ENCODE results near the gene CCNQ. TPM values are rescaled to one million over a fixed set of nuclear protein-coding genes. Genes with fewer than 3 reads are reported as not detected.
A peak's percentile ranks its signal among the peaks of the same experiment; 100 is the strongest.

CCNQ gene
- total RNA-seq, 1 experiment from 2014 or later: 20.3 TPM

GRCh38 chrX:153568451-153569011, 30.4 kb downstream of the CCNQ start:
- no peaks in the 10 kb centered on the region for H3K27me3 ChIP-seq (ENCODE audit: insufficient read depth, low read length)
- no peaks in the 10 kb centered on the region for H3K9me2 ChIP-seq (ENCODE audit: insufficient read depth)
- no peaks in the 10 kb centered on the region for H4K20me1 ChIP-seq (ENCODE audit: insufficient read depth)
- no peak overlapping the region for H2AFZ ChIP-seq (ENCODE audit: low read depth, low read length, poor library complexity, severe bottlenecking)
- TF ChIP-seq CTCF (IDR thresholded peaks at IDR 0.05 in 2 of 3, conservative IDR thresholded peaks at IDR 0.05 in 1 of 3; ENCODE audit: borderline replicate concordance in 1 of 3, insufficient read depth in 1 of 3, low read depth in 2 of 3, low read length in 2 of 3) (peak in 2 of 3 experiments; percentile 16 to 19; a peak in 1 of 6 replicates), ZFX (IDR thresholded peaks at IDR 0.05) (no peak), ELF1 (IDR thresholded peaks at IDR 0.05; ENCODE audit: borderline replicate concordance, low read depth) (no peak), FOSL1 (IDR thresholded peaks at IDR 0.05; ENCODE audit: low read depth) (no peak), POLR2A (IDR thresholded peaks at IDR 0.05; ENCODE audit: borderline replicate concordance, extremely low read depth, insufficient read depth, insufficient read length) (no peak), YY1 (IDR thresholded peaks at IDR 0.05; ENCODE audit: extremely low read depth, insufficient replicate concordance, low read depth, low read length) (no peak)
- no peak overlapping the region for H3K4me3 ChIP-seq (replicated peaks in 1 of 2; ENCODE audit: low read depth in 1 of 2, low read length in 2 of 2)
- H3K4me2 ChIP-seq (ENCODE audit: low read length): no peak overlapping the region
- ChIA-PET CTCF (no interaction called here), RAD21 (ENCODE audit: low non-redundant PET in 1 of 2, low total read pairs in 2 of 2, uncharacterized antibody in 2 of 2, unreplicated experiment in 2 of 2) (no interaction called here), POLR2A (no interaction called here)
- DNase-seq (ENCODE audit: low read depth, low spot score): no peak
- intact Hi-C loops (cut with micrococcal nuclease): no loop called here
- no peak overlapping the region for H3K9ac ChIP-seq (ENCODE audit: low read length)
- BruUV-seq (replicated peaks): no TSS peak
- no peak overlapping the region for H3K27ac ChIP-seq (ENCODE audit: low read depth, low read length)
- peak; percentile 76 for ATAC-seq
- H3K36me3 ChIP-seq (ENCODE audit: control insufficient read depth in 1 of 2, insufficient read depth in 2 of 2, low read length in 2 of 2): no peaks in the 10 kb centered on the region
- H3K4me1 ChIP-seq (ENCODE audit: control insufficient read depth in 1 of 2, insufficient read depth in 2 of 2, low read length in 2 of 2): peaks cover 0 to 4% of the 10 kb centered on the region in 2 experiments; a peak in 1 of 4 replicates
- H3K79me2 ChIP-seq (ENCODE audit: insufficient read depth, low read length): no peaks in the 10 kb centered on the region
- no peaks in the 10 kb centered on the region for H3K9me3 ChIP-seq (ENCODE audit: control insufficient read depth in 1 of 2, insufficient read depth in 1 of 2, low read depth in 1 of 2, low read length in 2 of 2)

GRCh38 chrX:153565996-153566580, 32.9 kb downstream of the CCNQ start:
- DNase-seq (ENCODE audit: low read depth, low spot score): no peak
- H3K9ac ChIP-seq (ENCODE audit: low read length): no peak overlapping the region
- no TSS peak for BruUV-seq (replicated peaks)
- no peaks in the 10 kb centered on the region for H3K36me3 ChIP-seq (ENCODE audit: control insufficient read depth in 1 of 2, insufficient read depth in 2 of 2, low read length in 2 of 2)
- peak; percentile 74 for ATAC-seq
- H3K27ac ChIP-seq (ENCODE audit: low read depth, low read length): no peak overlapping the region
- no peak overlapping the region for H3K4me3 ChIP-seq (replicated peaks in 1 of 2; ENCODE audit: low read depth in 1 of 2, low read length in 2 of 2)
- no peaks in the 10 kb centered on the region for H4K20me1 ChIP-seq (ENCODE audit: insufficient read depth)
- ChIA-PET CTCF (no interaction called here), POLR2A (no interaction called here), RAD21 (ENCODE audit: low non-redundant PET in 1 of 2, low total read pairs in 2 of 2, uncharacterized antibody in 2 of 2, unreplicated experiment in 2 of 2) (no interaction called here)
- peaks cover 0 to 4% of the 10 kb centered on the region in 2 experiments; a peak in 1 of 4 replicates for H3K4me1 ChIP-seq (ENCODE audit: control insufficient read depth in 1 of 2, insufficient read depth in 2 of 2, low read length in 2 of 2)
- no peaks in the 10 kb centered on the region for H3K9me2 ChIP-seq (ENCODE audit: insufficient read depth)
- TF ChIP-seq SRF (IDR thresholded peaks at IDR 0.05; ENCODE audit: low read depth): no peak
- TF ChIP-seq CTCF (IDR thresholded peaks at IDR 0.05 in 2 of 3, conservative IDR thresholded peaks at IDR 0.05 in 1 of 3; ENCODE audit: borderline replicate concordance in 1 of 3, insufficient read depth in 1 of 3, low read depth in 2 of 3, low read length in 2 of 3): no peak
- no peaks in the 10 kb centered on the region for H3K79me2 ChIP-seq (ENCODE audit: insufficient read depth, low read length)
- no peaks in the 10 kb centered on the region for H3K27me3 ChIP-seq (ENCODE audit: insufficient read depth, low read length)
- intact Hi-C loops (cut with micrococcal nuclease): no loop called here
- H2AFZ ChIP-seq (ENCODE audit: low read depth, low read length, poor library complexity, severe bottlenecking): no peak overlapping the region
- no peaks in the 10 kb centered on the region for H3K9me3 ChIP-seq (ENCODE audit: control insufficient read depth in 1 of 2, insufficient read depth in 1 of 2, low read depth in 1 of 2, low read length in 2 of 2)
- H3K4me2 ChIP-seq (ENCODE audit: low read length): no peak overlapping the region
